ENCODE data around the gene CCR3.

CCR3 gene

GRCh38 chr3:46222435-46223161 is 19.7 kb upstream of the CCR3 start:
- no peak overlapping the region for H3K9ac ChIP-seq
- H3K27me3 ChIP-seq (ENCODE audit: control insufficient read depth, insufficient read depth, low read length) = no peaks in the 10 kb centered on the region
- H3K27ac ChIP-seq = no peak overlapping the region
- H3K9me3 ChIP-seq (ENCODE audit: control insufficient read depth, low read length) = no peaks in the 10 kb centered on the region
- no peak for TF ChIP-seq CTCF (IDR thresholded peaks at IDR 0.05)
- H3K4me3 ChIP-seq (ENCODE audit: low read depth, low read length) = no peak overlapping the region
- H3K79me2 ChIP-seq = no peaks in the 10 kb centered on the region
- H3K4me1 ChIP-seq = no peaks in the 10 kb centered on the region
- H3K4me2 ChIP-seq (ENCODE audit: low read length) = no peak overlapping the region
- H2AFZ ChIP-seq = no peak overlapping the region
- H3K36me3 ChIP-seq (ENCODE audit: control insufficient read depth, insufficient read depth, low read length) = no peaks in the 10 kb centered on the region

- no peaks in the 10 kb centered on the region for H3K79me2 ChIP-seq
Observed at GRCh38 chr3:46228260-46229242, 13.7 kb upstream of the CCR3 start.

GRCh38 chr3:46231323-46231722 is 10.9 kb upstream of the CCR3 start:
- H3K4me3 ChIP-seq (ENCODE audit: low read depth, low read length) = no peak overlapping the region
- H3K9ac ChIP-seq = no peak overlapping the region
- H3K4me1 ChIP-seq = no peaks in the 10 kb centered on the region
- no peak overlapping the region for H3K4me2 ChIP-seq (ENCODE audit: low read length)
- no peaks in the 10 kb centered on the region for H3K9me3 ChIP-seq (ENCODE audit: control insufficient read depth, low read length)
- no peaks in the 10 kb centered on the region for H3K79me2 ChIP-seq
- no peaks in the 10 kb centered on the region for H3K27me3 ChIP-seq (ENCODE audit: control insufficient read depth, insufficient read depth, low read length)
- TF ChIP-seq CTCF (IDR thresholded peaks at IDR 0.05) = no peak
- no peaks in the 10 kb centered on the region for H3K36me3 ChIP-seq (ENCODE audit: control insufficient read depth, insufficient read depth, low read length)
- H3K27ac ChIP-seq = no peak overlapping the region
- H2AFZ ChIP-seq = no peak overlapping the region

More at GRCh38 chr3:46228260-46229242, 13.7 kb upstream of the CCR3 start:
- Histone ChIP-seq H3K9ac (no peak overlapping the region), H2AFZ (no peak overlapping the region), H3K4me1 (no peaks in the 10 kb centered on the region), H3K9me3 (ENCODE audit: control insufficient read depth, low read length) (no peaks in the 10 kb centered on the region), H3K27ac (no peak overlapping the region), H3K36me3 (ENCODE audit: control insufficient read depth, insufficient read depth, low read length) (no peaks in the 10 kb centered on the region), H3K4me2 (ENCODE audit: low read length) (no peak overlapping the region), H3K27me3 (ENCODE audit: control insufficient read depth, insufficient read depth, low read length) (no peaks in the 10 kb centered on the region), H3K4me3 (ENCODE audit: low read depth, low read length) (no peak overlapping the region)
- TF ChIP-seq CTCF (IDR thresholded peaks at IDR 0.05) = no peak

- TF ChIP-seq CTCF (IDR thresholded peaks at IDR 0.05) = no peak
- H2AFZ ChIP-seq = no peak overlapping the region
- H3K36me3 ChIP-seq (ENCODE audit: control insufficient read depth, insufficient read depth, low read length) = no peaks in the 10 kb centered on the region
- H3K4me3 ChIP-seq (ENCODE audit: low read depth, low read length) = no peak overlapping the region
- no peak overlapping the region for H3K27ac ChIP-seq
- H3K27me3 ChIP-seq (ENCODE audit: control insufficient read depth, insufficient read depth, low read length) = no peaks in the 10 kb centered on the region
- H3K9me3 ChIP-seq (ENCODE audit: control insufficient read depth, low read length) = no peaks in the 10 kb centered on the region
- no peak overlapping the region for H3K4me2 ChIP-seq (ENCODE audit: low read length)
- no peak overlapping the region for H3K9ac ChIP-seq
- no peaks in the 10 kb centered on the region for H3K79me2 ChIP-seq
- no peaks in the 10 kb centered on the region for H3K4me1 ChIP-seq
Observed at GRCh38 chr3:46233194-46233593, 9.1 kb upstream of the CCR3 start.
